ENCODE results near the gene GPR87. TPM values are rescaled to one million over a fixed set of nuclear protein-coding genes. Genes with fewer than 3 reads are reported as not detected.

Gene GPR87, protein sequence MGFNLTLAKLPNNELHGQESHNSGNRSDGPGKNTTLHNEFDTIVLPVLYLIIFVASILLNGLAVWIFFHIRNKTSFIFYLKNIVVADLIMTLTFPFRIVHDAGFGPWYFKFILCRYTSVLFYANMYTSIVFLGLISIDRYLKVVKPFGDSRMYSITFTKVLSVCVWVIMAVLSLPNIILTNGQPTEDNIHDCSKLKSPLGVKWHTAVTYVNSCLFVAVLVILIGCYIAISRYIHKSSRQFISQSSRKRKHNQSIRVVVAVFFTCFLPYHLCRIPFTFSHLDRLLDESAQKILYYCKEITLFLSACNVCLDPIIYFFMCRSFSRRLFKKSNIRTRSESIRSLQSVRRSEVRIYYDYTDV
- total RNA-seq = not detected in 2 replicates

DNA sequence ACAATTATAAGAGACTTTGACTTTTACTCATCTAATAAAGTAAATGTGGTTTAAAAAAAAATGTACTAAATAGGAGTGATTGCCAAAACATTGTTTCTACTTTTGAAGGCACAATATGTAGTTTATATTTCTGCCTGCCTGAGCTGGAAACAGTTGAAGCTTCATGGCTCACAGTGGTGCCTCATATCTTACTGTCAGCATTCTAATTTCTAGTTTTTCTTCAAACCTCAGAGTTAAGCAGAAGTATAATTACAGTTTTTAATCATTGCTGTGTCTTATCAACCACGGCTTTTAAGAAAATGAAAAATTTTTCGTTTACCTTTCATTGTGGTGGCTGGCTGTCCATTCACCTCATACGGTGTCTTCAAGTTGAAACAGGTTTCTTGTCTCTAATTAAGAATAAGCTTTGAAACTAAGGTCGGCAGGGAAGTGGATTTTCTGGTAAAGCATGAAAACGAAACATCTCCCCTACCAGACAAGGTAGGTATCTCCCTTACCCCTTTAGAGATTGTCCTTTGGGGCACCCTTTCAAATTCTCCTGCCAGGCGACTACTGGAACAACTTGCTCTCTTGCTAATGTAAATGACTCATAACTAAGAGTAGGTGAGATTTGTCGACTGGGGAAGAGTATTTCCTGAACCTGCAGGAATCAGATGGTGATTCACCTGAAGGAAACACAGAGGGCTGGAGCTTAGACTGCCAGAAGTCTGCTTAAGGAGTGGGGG, at the start of gene GPR87:
GPR87 (minus strand) TSS at position 554 of the 725 bp plus-strand sequence. CDS start 16,720 bp downstream, outside the sequence.
- DNase-seq = peak; percentile 5

DNA sequence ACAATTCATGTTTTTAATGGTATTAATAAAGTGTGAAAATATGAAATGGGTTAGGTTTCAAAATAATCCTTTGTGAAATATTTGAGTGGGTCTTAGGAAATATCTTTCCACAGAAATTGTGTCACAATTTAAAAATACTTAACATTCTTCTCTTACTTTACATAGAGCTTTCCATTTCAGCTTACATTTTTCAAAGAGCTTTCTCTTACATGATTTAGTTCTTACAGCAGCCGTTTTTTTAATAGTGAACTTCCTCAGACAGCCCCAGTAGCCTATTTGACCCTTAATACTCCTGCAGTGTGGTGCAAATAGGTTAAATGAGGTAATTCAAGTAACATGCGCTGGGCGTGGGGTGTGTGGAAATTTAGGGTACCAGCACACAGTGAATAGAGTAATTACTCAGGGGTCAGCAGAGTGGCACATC, 46.1 kb upstream of the GPR87 start:
- DNase-seq = no peak

DNA sequence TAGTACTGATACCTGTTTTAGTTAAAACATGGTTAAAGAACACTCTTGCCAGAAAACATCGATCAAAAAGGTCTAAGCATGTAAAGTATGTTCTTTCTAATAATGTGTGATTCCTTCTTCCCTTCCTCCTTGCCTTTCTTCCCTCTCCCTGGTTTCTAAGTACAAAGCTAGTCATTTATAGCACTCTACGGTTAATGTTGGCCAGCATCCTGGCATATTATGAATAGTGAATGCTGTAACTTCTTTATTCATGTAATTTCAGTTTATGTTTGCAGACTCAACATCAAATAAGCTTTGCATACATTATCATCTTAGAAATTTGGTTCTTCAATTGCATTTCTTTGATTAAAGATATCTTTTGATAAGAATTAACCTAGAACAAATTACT, 40.8 kb upstream of the GPR87 start:
- DNase-seq = no peak

DNA sequence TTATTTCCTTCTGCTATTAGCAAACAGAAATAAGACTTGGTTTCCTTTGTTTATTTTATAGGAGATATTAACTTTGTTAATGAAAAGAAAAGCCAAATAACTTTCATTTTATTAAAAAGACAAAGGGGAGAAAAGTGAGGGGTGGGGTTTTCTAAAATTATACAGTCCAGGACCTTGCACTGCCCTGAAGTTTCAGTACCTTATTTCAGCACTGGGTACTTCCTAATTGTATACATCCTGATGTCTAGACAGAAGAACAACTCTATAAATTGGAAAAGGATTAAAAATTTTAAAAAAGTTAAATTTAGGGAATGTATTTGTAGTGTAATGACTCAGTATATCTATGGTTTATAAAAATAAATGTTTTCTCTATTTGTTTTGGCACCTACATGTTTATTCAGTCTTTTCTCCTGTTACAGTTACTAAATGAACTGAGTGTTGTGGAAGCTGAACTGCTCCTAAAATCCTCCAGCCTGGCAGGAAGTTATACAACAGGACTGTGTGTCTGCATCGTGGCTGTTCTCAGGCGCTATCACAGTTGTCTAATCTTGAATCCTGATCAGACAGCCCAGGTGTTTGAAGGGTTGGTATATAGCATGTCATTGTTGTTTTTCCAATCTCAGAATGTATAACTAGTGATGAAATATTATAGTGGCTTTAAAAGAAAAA, 40.3 kb upstream of the GPR87 start:
- no peak for DNase-seq

DNA sequence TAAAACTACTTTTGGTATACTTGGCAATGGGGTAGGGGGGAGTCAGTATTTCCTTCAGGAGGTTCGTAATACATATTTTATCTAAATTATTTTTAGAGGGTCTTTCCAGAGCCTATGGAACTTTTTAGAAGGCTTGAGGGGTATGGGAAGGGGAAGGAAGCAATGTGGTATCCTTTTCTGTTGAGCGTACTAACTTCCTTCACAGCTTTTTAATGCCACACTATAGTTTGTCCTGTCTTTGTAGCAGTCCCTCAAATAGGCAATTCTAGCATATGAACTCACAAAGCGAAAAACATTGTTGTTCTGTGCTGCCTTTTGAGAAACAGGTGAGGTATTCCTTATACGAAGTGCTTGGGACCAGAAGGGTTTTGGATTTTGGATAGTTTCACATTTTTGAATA, 35.0 kb upstream of the GPR87 start:
- no peak for DNase-seq

DNA sequence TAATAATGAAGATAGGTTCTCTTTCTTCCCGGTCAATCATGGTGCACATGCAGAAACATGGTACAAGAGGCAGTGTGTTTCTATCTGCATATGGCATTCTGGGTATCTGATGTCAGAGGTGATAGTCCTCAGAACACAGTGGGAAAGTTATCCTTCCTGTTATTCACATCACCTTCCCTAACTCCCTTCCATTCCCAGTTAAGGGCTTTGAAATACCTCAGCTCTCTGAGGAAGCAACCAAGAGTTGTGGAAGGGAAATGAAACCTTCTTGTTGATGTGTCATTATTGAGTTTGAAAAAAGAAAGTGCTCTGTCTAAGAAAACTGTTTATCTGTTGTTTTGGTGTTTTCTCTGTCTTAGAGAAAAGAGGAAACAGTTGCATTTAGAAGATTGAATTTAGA, 34.6 kb upstream of the GPR87 start:
- no peak for DNase-seq

DNA sequence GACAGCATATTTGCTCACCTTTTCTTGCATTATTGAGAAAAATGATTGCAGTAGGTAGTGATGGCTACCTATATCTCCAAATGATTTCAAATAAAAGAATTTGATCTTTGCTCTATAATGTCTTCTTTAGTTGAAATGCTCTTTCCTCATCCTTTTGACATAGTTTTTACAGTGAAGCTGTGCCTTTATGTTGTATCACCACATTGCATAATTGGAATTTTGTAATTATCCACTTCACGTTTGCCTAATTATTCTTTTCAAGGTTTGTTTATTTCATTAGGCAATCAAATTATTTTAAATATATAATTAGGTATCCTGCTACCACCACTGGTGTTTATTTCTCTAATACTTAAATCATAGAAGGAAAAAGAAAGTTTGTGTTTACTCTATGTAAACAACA, 34.0 kb upstream of the GPR87 start:
- DNase-seq = no peak

DNA sequence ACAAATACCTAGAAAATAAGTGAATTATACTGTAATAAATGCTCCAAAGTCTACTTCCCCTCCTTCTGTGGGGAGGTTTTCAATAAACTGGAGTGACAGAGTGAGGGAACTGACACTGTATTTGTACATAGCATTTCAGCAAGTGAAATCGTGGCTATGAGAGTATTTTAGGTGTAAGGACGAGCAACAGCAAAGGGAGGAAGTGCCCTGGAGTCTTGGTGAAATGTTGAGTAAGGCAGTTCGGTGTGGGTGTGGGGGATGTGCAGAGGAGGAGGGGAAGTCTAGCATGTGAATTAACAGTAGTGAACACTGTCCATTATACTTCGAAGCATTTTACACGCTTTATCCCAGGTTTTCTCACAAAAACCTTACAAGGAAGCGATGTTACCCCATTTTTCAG, 30.8 kb upstream of the GPR87 start:
- DNase-seq = no peak

DNA sequence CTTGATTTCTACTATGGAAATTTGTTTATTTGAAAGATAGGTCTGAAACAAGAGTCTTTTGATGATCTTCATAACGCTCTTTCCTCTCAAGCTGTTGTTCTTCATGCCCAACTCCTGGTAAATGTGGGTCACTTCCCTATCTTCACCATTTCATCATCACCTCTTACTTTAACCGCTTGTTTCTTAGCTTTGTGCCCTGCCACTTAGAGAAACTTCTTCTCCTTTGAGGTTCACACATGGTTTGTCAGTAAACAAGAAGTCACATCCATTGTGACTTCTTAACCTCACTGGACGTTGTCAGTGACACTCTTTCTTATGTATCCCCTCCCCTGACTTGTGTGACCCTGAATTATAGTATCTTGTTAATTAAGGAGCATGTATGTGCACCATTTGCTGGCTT, 29.7 kb upstream of the GPR87 start:
- no peak for DNase-seq

DNA sequence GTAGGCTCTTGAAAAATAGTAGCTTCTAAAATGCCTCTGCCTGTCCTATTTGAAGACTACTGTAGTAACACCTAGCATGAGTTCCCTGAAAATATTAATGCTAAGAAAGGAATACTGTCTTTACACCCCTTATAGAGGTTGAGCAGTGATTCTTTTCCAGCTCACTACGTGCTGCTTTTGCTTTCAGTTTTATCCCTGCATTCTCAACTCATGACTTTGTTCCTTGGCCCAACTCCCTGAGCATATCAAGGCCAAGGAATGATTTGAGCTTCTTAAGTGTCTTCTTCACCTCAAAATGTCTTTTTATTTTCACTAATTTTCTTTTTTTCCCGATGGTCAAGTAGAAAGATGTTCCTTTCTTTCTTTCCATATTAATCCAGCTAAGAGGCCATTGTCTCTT, 29.2 kb upstream of the GPR87 start:
- DNase-seq = no peak

DNA sequence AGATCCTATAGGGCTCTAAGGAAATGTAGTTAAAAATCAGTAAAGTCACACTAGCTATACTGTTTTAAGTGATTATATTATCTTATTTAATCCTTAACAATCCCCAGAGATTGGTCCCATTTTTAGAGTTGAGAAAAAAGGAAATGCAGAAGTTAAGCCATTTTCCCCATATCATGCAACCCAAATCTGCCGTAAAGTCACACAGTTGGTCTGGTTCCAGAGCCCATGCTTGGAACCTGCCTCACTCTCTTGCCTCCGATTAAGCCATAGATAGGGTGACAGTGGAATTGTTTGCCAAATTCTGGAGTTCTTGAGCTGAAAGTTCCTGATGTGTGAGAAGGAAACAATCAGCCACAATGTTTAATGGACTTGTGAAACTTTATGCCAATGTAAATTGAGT, 15.1 kb upstream of the GPR87 start:
- DNase-seq = no peak

DNA sequence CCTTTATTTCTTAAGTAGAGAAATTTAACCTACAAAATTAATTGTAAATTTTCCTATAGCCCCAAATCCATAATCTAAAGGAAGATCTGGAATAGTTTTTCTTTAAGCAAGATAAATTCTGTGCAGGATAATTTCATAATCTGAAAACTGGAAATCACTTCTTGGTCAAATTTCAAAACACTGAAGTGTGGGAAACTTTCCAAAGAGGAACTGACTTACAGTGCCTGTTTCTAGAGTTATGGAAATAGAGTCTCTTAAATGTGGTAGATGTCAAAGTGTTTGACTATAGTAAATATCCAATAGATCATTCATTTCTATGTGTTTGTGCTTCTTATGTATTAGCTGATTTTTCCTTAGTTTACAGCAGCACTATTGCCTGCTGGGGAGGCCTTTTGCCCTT, 14.3 kb upstream of the GPR87 start:
- no peak for DNase-seq

DNA sequence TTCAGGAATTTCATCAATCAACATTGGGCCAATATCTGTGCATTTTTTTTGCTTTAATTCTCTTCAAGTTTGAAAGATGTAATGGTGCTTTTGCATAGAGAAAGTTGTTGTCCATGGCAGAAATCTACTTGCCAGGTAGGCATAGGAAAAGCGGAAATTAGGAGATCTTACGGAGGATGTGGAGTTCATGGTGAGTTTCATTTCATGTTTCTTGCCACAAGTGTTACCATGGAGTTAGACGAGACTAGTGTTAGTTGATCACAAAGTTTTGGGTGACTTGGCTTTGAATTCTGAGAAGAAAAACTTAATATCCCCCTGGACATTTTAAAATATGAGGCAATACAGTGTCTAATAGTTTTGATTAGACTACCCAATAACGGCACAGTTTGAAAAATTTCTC, 13.8 kb upstream of the GPR87 start:
- DNase-seq = no peak

DNA sequence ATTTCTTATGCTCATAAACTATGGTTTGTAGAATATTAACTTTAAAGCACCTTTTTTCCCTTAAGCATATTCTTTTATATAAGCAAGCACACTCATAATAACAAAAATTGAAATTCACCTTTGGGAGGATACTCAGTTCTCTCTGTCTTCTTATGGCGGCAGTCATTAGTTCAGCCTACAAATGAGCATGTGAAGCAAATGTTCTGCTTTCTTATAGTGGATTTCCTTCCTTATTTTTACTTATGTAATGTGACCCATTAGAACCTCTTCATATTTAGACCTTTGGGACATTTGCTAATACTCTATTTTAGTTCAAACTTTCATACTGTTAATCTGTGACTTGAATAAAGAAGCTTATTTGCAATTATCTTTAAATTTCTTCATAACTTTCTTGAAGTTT, 12.7 kb upstream of the GPR87 start, which contains the start of gene P2RY13:
P2RY13 (minus strand) TSS at position 187 of the 400 bp plus-strand sequence; CDS start at position 166, 21 bp downstream.
- DNase-seq = no peak

DNA sequence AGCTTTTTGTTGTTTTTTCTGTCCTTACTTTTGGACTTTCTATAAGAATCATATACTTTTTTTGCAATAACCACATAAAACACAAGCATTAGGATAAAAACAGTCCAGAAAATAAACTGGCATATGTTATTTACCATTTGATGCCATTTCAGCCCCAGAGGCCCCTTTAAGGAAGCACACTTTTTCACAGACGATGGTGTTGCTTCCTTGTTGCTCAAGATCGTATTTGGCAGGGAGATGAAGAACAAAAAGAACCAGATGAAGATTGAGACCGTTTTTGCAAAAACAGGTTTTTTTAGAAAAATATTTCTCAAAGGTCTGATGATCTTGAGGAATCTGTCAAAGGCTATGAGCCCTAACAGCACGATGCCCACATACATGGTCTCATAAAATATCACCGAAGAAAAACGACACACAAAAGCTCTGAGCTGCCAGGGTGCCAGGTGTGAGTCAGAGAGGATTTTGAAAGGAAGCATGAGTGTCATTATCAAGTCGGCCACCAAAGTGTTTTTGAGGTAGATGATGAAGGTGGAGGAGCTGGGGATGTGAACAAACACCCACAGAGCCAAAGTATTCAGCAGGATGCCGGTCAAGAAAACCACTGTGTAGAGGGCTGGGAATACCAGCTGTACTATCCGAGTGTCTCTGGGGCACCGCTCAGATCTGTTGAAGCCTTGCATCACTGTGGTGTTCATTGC, 11.8 kb upstream of the GPR87 start:
- DNase-seq = no peak

DNA sequence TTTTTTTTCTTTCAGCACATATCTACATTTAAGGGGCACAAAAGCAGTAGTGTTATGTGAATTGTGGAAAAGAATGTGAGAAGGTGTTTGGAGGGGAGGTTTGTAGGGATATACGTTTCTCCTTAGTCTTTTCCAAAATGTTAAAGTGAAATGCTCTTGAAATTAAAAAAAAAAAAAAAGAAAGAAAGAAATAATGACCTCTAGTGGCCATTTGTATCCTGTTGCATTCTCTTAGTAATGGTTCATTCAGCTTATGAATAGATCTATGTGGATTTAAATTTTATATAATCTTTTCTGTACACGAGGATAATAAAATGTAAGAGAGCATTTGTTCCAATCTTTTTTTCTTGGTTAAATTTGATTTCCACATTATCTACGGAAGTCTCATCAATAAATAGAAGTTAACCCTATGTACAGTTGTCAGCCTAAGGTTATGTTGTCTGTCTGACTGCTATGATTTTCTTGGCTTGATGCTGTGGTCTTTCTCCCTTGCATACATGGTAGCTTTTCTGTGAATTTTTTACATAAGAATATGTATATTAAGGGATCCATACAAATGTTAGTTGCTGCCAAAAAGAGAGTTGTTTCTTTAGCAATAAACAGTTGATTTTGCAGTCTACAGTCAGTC, 11.1 kb upstream of the GPR87 start:
- peak; percentile 28 for DNase-seq

DNA sequence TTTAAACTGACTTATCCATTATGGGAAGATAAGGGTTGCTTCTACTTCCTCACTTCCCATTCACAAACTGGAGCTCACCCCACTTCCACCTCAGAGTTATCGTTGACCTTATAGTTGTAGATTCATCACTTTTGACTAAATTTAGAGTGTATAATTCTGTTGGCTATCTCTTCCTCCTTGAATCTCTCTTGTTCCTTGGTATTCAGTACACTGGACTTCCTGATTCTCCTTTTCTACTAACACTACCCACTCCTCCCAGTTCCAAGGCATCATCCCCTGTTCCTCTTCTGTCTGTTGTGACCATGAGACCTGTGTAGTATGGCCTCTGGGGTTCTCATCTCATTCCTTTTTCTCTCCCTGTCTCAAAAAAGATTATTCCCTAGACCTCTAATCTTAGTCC, 5.9 kb upstream of the GPR87 start:
- DNase-seq = no peak

DNA sequence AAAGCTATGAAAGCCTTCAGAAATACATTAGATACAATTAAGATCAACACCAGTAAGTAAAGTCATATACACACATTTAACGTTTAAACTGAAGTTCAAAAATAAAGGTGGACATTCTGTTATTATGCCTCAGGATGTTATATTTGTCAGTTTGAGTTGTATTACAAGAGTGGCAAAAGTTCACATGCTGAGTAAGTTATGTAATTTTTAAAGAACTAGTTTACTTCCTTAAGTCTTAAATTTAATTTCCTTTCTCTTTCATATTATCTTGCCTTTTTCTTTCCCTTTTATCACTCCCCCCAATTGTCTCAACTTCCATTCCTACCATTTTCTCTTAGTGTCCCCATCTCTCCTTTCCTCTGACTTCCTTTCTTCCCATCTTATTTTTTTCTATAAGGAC, 4.9 kb upstream of the GPR87 start:
- no peak for DNase-seq

DNA sequence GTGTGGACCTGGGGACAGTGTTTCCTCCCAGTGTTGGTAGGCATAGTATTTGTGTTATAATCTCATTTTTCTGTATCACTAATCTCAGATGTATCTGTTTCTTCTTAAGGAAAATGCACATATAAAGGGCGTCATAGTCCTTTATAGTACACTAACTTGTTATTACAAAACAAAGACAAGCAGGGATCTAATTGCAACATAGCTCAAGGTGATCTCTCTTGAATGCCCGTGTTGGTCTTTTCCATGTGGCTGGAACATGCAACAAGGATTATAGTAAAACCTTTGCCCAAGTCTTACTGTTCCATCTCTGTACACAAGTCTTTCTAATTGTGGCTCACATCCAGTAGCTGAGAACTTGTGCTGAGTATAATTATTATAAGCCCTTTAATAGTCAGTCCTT, 3.5 kb upstream of the GPR87 start:
- DNase-seq = no peak

DNA sequence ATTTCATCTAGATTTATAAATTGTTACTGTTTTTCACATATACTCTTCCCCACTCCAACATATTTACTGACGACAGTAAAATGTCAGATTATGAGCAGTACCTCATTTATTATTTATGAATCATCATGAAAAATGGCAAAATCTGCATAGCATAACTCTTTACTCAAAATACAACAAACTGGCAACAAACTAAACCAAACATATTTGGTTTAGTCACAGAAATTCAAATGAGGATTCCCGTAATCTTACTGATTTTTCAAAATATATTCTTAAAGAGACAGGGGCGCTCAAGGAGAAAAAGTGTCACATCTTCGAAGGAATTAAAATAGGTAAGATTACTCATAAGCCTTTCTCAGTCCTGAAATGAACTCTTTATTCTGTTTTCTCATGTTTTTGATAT, 3.0 kb upstream of the GPR87 start:
- DNase-seq = no peak

DNA sequence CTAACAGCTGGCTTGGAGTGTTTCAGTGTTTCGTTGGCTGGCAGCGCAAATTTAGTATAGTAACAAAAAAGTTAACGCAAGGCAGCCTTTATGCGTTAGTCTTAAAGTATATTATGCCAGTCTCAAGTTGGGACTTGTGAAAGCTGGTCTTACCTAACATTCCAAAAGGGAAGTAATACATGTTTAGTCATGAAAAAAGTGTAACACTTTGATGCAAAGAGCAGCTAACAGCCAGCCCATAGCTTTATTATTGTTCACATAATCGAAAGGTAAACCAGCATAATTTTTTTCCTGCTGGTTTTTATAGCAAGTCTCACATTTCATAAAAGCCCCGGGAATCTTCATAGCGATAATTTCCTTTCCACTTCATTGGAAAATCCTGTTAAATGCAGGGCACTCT, 2.4 kb upstream of the GPR87 start:
- DNase-seq = no peak

DNA sequence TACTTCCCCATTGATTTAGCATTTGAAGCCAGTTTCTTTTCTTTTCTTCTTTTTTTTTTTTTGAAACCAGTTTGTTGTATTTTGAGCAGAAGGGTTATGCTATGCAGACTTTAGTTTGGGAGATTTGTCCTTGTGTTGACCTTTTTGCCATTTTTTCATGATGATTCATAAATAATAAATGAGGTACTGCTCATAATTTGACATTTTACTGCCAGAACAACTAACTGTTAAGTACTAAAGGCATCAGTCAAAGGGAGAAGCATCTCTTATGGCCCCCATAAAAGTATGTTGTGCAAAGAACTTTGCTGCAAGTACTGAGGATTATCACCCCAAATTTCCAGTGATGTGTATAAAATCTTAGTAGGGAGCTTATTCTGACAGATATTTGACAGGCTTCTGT, 1.7 kb upstream of the GPR87 start:
- DNase-seq = no peak

DNA sequence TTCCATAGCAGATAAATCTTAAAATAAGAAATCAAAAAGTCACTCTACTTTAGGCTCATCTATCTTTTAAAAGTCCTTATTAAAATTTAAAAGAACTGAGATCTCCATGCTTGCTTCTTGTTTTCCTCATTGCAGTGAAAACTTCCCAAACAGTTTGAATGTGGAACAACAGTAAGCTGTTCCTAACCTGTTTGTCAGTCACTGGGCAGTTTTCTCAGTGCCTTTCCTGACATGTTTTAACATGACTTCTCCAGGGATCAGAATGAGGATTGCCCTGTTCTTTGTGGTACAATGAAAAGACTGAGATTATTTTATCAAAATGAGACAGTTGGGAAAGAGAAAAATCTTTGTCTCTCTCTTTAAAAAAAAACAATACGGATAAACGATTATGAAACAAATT, 774 bp downstream of the GPR87 start:
- no peak for DNase-seq
